GM23248 (cell line): ENCODE measurements around the gene MRS2. TPM values are rescaled to one million over a fixed set of nuclear protein-coding genes. Genes with fewer than 3 reads are reported as not detected.
A peak's percentile ranks its signal among the peaks of the same experiment; 100 is the strongest.

Experiments
- DNase-seq: peaks from one replicate; pipeline ENCODE4 v3.0.0-alpha.2; 2015
- H2AFZ ChIP-seq: fragments of 200-600 bp; sonication (generic); 2 replicates; pipeline ENCODE4 v1.6.1; 2016; ENCODE audit warnings: antibody characterized with exemption
- H3F3A ChIP-seq: fragments of 200-600 bp; sonication (generic); 2 replicates; pipeline ENCODE4 v1.6.1; 2016; ENCODE audit warnings: mild to moderate bottlenecking, antibody characterized with exemption, mixed run types; ENCODE audit not compliant: insufficient read depth
- H3K27ac ChIP-seq: fragments of 200-600 bp; sonication (generic); 2 replicates; pipeline ENCODE4 v1.5.1; 2016; ENCODE audit warnings: mild to moderate bottlenecking
- H3K27me3 ChIP-seq: fragments of 200-600 bp; sonication (generic); replicated peaks from 2 replicates; pipeline ENCODE4 v1.6.1; 2016; ENCODE audit warnings: mild to moderate bottlenecking; ENCODE audit not compliant: insufficient read depth
- H3K36me3 ChIP-seq: fragments of 200-600 bp; sonication (generic); 2 replicates; pipeline ENCODE4 v1.6.1; 2016; ENCODE audit warnings: low read depth, mild to moderate bottlenecking
- H3K4me1 ChIP-seq: fragments of 200-600 bp; sonication (generic); 2 replicates; pipeline ENCODE4 v1.6.1; 2016; ENCODE audit warnings: mild to moderate bottlenecking; ENCODE audit not compliant: insufficient read depth
- H3K4me2 ChIP-seq: fragments of 200-600 bp; sonication (generic); one replicate; pipeline ENCODE4 v1.6.1; 2016; ENCODE audit warnings: mild to moderate bottlenecking; ENCODE audit not compliant: unreplicated experiment
- H3K4me3 ChIP-seq: fragments of 200-600 bp; sonication (generic); 2 replicates; pipeline ENCODE4 v1.5.1; 2016; ENCODE audit warnings: mild to moderate bottlenecking
- H3K79me2 ChIP-seq: fragments of 200-600 bp; sonication (generic); 2 replicates; pipeline ENCODE4 v1.6.1; 2016; ENCODE audit warnings: mild to moderate bottlenecking; ENCODE audit not compliant: insufficient read depth
- H3K9ac ChIP-seq: fragments of 200-600 bp; sonication (generic); 2 replicates; pipeline ENCODE4 v1.6.1; 2016; ENCODE audit warnings: mild to moderate bottlenecking
- H3K9me2 ChIP-seq: fragments of 200-600 bp; sonication (generic); 2 replicates; pipeline ENCODE4 v1.6.1; 2016; ENCODE audit warnings: mixed run types, mild to moderate bottlenecking, moderate library complexity; ENCODE audit not compliant: insufficient read depth
- H3K9me3 ChIP-seq: fragments of 200-600 bp; sonication (generic); one replicate; pipeline ENCODE4 v1.6.1; 2017; ENCODE audit warnings: low read depth
- H4K20me1 ChIP-seq: fragments of 200-600 bp; sonication (generic); 2 replicates; pipeline ENCODE4 v1.6.0; 2016; ENCODE audit not compliant: insufficient read depth
- EZH2 ChIP-seq: fragments of 200-600 bp; sonication (generic); IDR thresholded peaks from 2 replicates; pipeline ENCODE4 v1.6.1; 2018; ENCODE audit warnings: antibody characterized with exemption, mild to moderate bottlenecking; ENCODE audit not compliant: insufficient read depth, poor library complexity, severe bottlenecking
- EZH2phosphoT487 ChIP-seq: fragments of 200-600 bp; sonication (generic); IDR thresholded peaks from 2 replicates; pipeline ENCODE4 v1.6.1; 2018; ENCODE audit warnings: antibody characterized with exemption, moderate library complexity, mild to moderate bottlenecking, low read depth; ENCODE audit not compliant: insufficient read depth
- WGBS, 2 experiments: methylation state at CpG; one replicate each; pipeline ENCODE4 v1.1.6; 2015 to 2017; ENCODE audit warnings: low lambda C conversion rate in 2 of 2, low coverage in 1 of 2; ENCODE audit errors: missing lambda C conversion rate in 2 of 2; 5-methylcytosine and 5-hydroxymethylcytosine counted together
- in situ Hi-C: fragments of 300-500 bp; cut with MboI; formaldehyde crosslinking; loops from 2 replicates; pipeline ENCODE4 v1.15.0; 2020
- polyA plus RNA-seq: library from polyadenylated mRNA; unstranded; fragments of >200 nt; fragmentation: Nextera tagmentation; extraction: Ambion mirVana; gene quantifications from 2 replicates; pipeline ENCODE4 v1.2.1, GENCODE V29; 2016
- total RNA-seq: library from RNA; depleted of rRNA; stranded (reverse); fragments of >200 nt; shearing (Covaris generic); gene quantifications from 2 replicates; pipeline ENCODE4 v1.2.3, GENCODE V29; 2014

MRS2 gene
- total and polyA plus RNA-seq, 2 experiments from 2014 or later: 18.0 to 21.3 TPM

GRCh38 chr6:24401458-24401857, 1.3 kb upstream of the MRS2 start:
- Histone ChIP-seq H4K20me1 (no peaks in the 10 kb centered on the region), H3K4me3 (no peak overlapping the region), H3F3A (no peaks in the 10 kb centered on the region; the same call in 1 of the 2 replicates), H3K9ac (no peak overlapping the region), H3K9me3 (no peaks in the 10 kb centered on the region), H3K4me2 (no peak overlapping the region), H3K4me1 (peaks cover 16% of the 10 kb centered on the region), H3K9me2 (no peaks in the 10 kb centered on the region), H2AFZ (no peak overlapping the region), H3K36me3 (no peaks in the 10 kb centered on the region), H3K27ac (no peak overlapping the region), H3K79me2 (peaks cover 38% of the 10 kb centered on the region), H3K27me3 (0 out of 2 replicates have a peak, but pooled peaks cover 5% of the 10 kb centered on the region)
- TF ChIP-seq EZH2phosphoT487 (no peak), EZH2 (no peak)
- WGBS, 2 experiments: 65 to 71% methylated on average over 4 of the region's 4 CpGs
- in situ Hi-C loops: no loop called here
- DNase-seq: no peak

- H3K9me3 ChIP-seq: no peaks in the 10 kb centered on the region
- H3K36me3 ChIP-seq: peaks cover 5% of the 10 kb centered on the region; the same call in 1 of the 2 replicates
- H3K4me3 ChIP-seq: peak overlapping the region; percentile 86
- H3K27ac ChIP-seq: no peak overlapping the region
- H3K9ac ChIP-seq: peak overlapping the region; percentile 81
- H3K9me2 ChIP-seq: no peaks in the 10 kb centered on the region
- no peaks in the 10 kb centered on the region; the same call in 1 of the 2 replicates for H3F3A ChIP-seq
- 0 out of 2 replicates have a peak, but pooled peaks cover 5% of the 10 kb centered on the region for H3K27me3 ChIP-seq
- WGBS, 2 experiments: 17% methylated on average over 12 of the region's 12 CpGs
- no peak for DNase-seq
- in situ Hi-C loops: no loop called here
- peaks cover 40% of the 10 kb centered on the region for H3K79me2 ChIP-seq
- peak overlapping the region; percentile 99 for H2AFZ ChIP-seq
- TF ChIP-seq EZH2 (no peak), EZH2phosphoT487 (no peak)
- H4K20me1 ChIP-seq: no peaks in the 10 kb centered on the region
- peaks cover 16% of the 10 kb centered on the region for H3K4me1 ChIP-seq
- H3K4me2 ChIP-seq: peak overlapping the region; percentile 97
These were observed 727 bp downstream of the MRS2 start for GRCh38 chr6:24403501-24403824.

GRCh38 chr6:24405262-24405661, 2.5 kb downstream of the MRS2 start:
- Histone ChIP-seq H3K36me3 (peaks cover 20% of the 10 kb centered on the region), H3K4me3 (no peak overlapping the region), H3K4me1 (peaks cover 16% of the 10 kb centered on the region), H3K79me2 (peaks cover 46% of the 10 kb centered on the region), H3K27me3 (no peaks in the 10 kb centered on the region), H3F3A (no peaks in the 10 kb centered on the region; the same call in 1 of the 2 replicates), H3K9ac (no peak overlapping the region), H3K27ac (no peak overlapping the region), H3K4me2 (no peak overlapping the region), H3K9me2 (no peaks in the 10 kb centered on the region), H2AFZ (no peak overlapping the region), H3K9me3 (no peaks in the 10 kb centered on the region), H4K20me1 (no peaks in the 10 kb centered on the region)
- WGBS, 2 experiments: 94 to 97% methylated on average over 5 of the region's 5 CpGs
- no peak for DNase-seq
- in situ Hi-C loops: no loop called here
- TF ChIP-seq EZH2 (no peak), EZH2phosphoT487 (no peak)

GRCh38 chr6:24408719-24409410, 6.1 kb downstream of the MRS2 start:
- no peaks in the 10 kb centered on the region; the same call in 1 of the 2 replicates for H3F3A ChIP-seq
- DNase-seq: no peak
- H3K9me3 ChIP-seq: no peaks in the 10 kb centered on the region
- no peak overlapping the region for H3K27ac ChIP-seq
- no peak for TF ChIP-seq EZH2phosphoT487
- TF ChIP-seq EZH2: no peak
- H3K9ac ChIP-seq: no peak overlapping the region
- no peaks in the 10 kb centered on the region for H4K20me1 ChIP-seq
- WGBS, 2 experiments: 94 to 98% methylated on average over 2 of the region's 2 CpGs
- H2AFZ ChIP-seq: no peak overlapping the region
- no peak overlapping the region for H3K4me2 ChIP-seq
- H3K4me1 ChIP-seq: peaks cover 8% of the 10 kb centered on the region; the same call in 1 of the 2 replicates
- no peak overlapping the region for H3K4me3 ChIP-seq
- no peaks in the 10 kb centered on the region for H3K27me3 ChIP-seq
- no peaks in the 10 kb centered on the region for H3K9me2 ChIP-seq
- H3K79me2 ChIP-seq: peaks cover 25% of the 10 kb centered on the region
- peaks cover 40% of the 10 kb centered on the region for H3K36me3 ChIP-seq
- in situ Hi-C loops: no loop called here
